Dendritic cell treated with granulocyte-macrophage colony-stimulating factor and Interleukin-4, amounts not matched to agents 40 ng/mL and 50 ng/mL, for 4 days (primary cell): Measurements from ENCODE around the gene LIM2.

ENCODE experiments used
- H3K27ac Mint-ChIP-seq: one replicate; pipeline ENCODE4 v1.8.0; 2022; ENCODE audit warnings: mild to moderate bottlenecking, mixed read lengths
- H3K27me3 Mint-ChIP-seq: one replicate; pipeline ENCODE4 v1.8.0; 2022; ENCODE audit warnings: mild to moderate bottlenecking, mixed read lengths
- H3K36me3 Mint-ChIP-seq: one replicate; pipeline ENCODE4 v1.8.0; 2022; ENCODE audit warnings: low read depth, mixed read lengths
- H3K4me1 Mint-ChIP-seq: one replicate; pipeline ENCODE4 v1.8.0; 2022; ENCODE audit warnings: low read depth, mixed read lengths
- H3K4me3 Mint-ChIP-seq: one replicate; pipeline ENCODE4 v1.8.0; 2022; ENCODE audit warnings: mild to moderate bottlenecking, moderate library complexity, mixed read lengths
- H3K9me3 Mint-ChIP-seq: one replicate; pipeline ENCODE4 v1.8.0; 2022; ENCODE audit warnings: mixed read lengths
- intact Hi-C: fragments of 100-400 bp; cut with micrococcal nuclease; formaldehyde crosslinking; loops from one replicate; pipeline ENCODE4 v1.15.0; 2022

LIM2 gene

GRCh38 chr19:51331716-51332115, 56.1 kb downstream of the LIM2 start:
- Mint-ChIP-seq H3K4me3 (no peak overlapping the region), H3K9me3 (peaks cover 6% of the 10 kb centered on the region), H3K4me1 (peaks cover 22% of the 10 kb centered on the region), H3K36me3 (no peaks in the 10 kb centered on the region), H3K27me3 (peaks cover 29% of the 10 kb centered on the region), H3K27ac (no peak overlapping the region)
- intact Hi-C loops: no loop called here

- intact Hi-C loops: no loop called here
- Mint-ChIP-seq H3K4me3 (no peak overlapping the region), H3K27me3 (peaks cover 32% of the 10 kb centered on the region), H3K9me3 (peaks cover 6% of the 10 kb centered on the region), H3K4me1 (peaks cover 24% of the 10 kb centered on the region), H3K36me3 (no peaks in the 10 kb centered on the region), H3K27ac (no peak overlapping the region)
Measured at GRCh38 chr19:51331193-51331592, 56.6 kb downstream of the LIM2 start.

- Mint-ChIP-seq H3K9me3 (peaks cover 6% of the 10 kb centered on the region), H3K27me3 (peaks cover 40% of the 10 kb centered on the region), H3K4me3 (no peak overlapping the region), H3K4me1 (peaks cover 29% of the 10 kb centered on the region), H3K36me3 (no peaks in the 10 kb centered on the region), H3K27ac (no peak overlapping the region)
- intact Hi-C loops: no loop called here
Measured at GRCh38 chr19:51330366-51330765, 57.4 kb downstream of the LIM2 start.
